ENCODE measurements around the gene OBP2A.

OBP2A gene

GRCh38 chr9:135577256-135577655 lies 31.3 kb downstream of the OBP2A start:
- no peak for DNase-seq (ENCODE audit: low read depth)
- no peak overlapping the region for H3K4me3 ChIP-seq (replicated peaks; ENCODE audit: low read depth, low read length)
- TF ChIP-seq CTCF (IDR thresholded peaks at IDR 0.05; ENCODE audit: low read length, missing control alignments), result no peak

GRCh38 chr9:135579356-135579755 lies 33.4 kb downstream of the OBP2A start:
- no peak for DNase-seq (ENCODE audit: low read depth)
- no peak overlapping the region for H3K4me3 ChIP-seq (replicated peaks; ENCODE audit: low read depth, low read length)
- TF ChIP-seq CTCF (IDR thresholded peaks at IDR 0.05; ENCODE audit: low read length, missing control alignments), result no peak

- H3K4me3 ChIP-seq (replicated peaks; ENCODE audit: low read depth, low read length), result no peak overlapping the region
- no peak for TF ChIP-seq CTCF (IDR thresholded peaks at IDR 0.05; ENCODE audit: low read length, missing control alignments)
- DNase-seq (ENCODE audit: low read depth), result no peak
Observed at GRCh38 chr9:135579889-135580660, 34.1 kb downstream of the OBP2A start.

- H3K4me3 ChIP-seq (replicated peaks; ENCODE audit: low read depth, low read length), result no peak overlapping the region
- no peak for TF ChIP-seq CTCF (IDR thresholded peaks at IDR 0.05; ENCODE audit: low read length, missing control alignments)
- no peak for DNase-seq (ENCODE audit: low read depth)
Observed at GRCh38 chr9:135580664-135581380, 34.9 kb downstream of the OBP2A start.

- H3K4me3 ChIP-seq (replicated peaks; ENCODE audit: low read depth, low read length), result no peak overlapping the region
- TF ChIP-seq CTCF (IDR thresholded peaks at IDR 0.05; ENCODE audit: low read length, missing control alignments), result no peak
- DNase-seq (ENCODE audit: low read depth), result no peak
Observed at GRCh38 chr9:135581636-135582426, 35.9 kb downstream of the OBP2A start.

GRCh38 chr9:135582541-135582940 lies 36.6 kb downstream of the OBP2A start:
- DNase-seq (ENCODE audit: low read depth), result no peak
- H3K4me3 ChIP-seq (replicated peaks; ENCODE audit: low read depth, low read length), result no peak overlapping the region
- TF ChIP-seq CTCF (IDR thresholded peaks at IDR 0.05; ENCODE audit: low read length, missing control alignments), result no peak

Measured in fibroblast of pulmonary artery (primary cell).